ENCODE results near the gene SLAIN2. TPM values are rescaled to one million over a fixed set of nuclear protein-coding genes. Genes with fewer than 3 reads are reported as not detected.

SLAIN2 gene
- polyA plus RNA-seq, 3 donors = 13.9 to 24.1 (median 17.6) TPM

DNA sequence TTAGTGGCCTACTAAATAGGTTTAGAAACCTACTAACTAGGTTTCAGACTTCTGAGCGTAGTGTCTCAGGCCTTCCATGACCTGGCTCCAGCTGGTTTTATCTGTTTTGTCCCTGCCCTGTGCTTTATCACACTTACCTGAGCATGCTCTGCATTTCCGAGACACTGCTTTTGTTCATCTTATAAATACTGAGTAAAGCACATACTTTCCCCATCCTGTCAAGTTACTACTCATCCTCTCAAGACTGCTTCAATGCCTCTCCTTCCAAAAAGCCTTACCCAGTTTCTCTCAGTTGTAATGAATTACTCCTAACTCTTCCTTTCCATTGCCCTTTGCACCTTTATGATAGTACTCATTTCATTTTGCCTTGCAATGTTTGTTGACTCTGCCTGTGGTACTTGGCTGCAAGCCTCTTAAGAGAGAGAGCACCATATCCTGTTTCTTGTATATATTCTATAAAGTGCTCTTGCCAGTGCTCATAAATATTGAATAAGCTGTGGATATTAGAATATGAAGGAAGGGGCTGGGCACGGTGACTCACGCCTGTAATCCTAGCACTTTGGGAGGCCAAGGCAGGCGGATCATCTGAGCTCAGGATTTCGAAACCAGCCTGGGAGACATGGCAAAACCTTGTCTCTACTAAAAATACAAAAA is 34.4 kb downstream of the SLAIN2 start:
- H3K4me2 ChIP-seq (replicated peaks; ENCODE audit: extremely low read depth, low read length, poor library complexity, severe bottlenecking) = no peak overlapping the region
- peaks cover 10 to 11% of the 10 kb centered on the region in 2 donors for H3K36me3 ChIP-seq (replicated peaks in 1 of 2; ENCODE audit: control insufficient read depth in 1 of 2, insufficient read depth in 2 of 2, low read length in 2 of 2)
- TF ChIP-seq, protein P1, sequence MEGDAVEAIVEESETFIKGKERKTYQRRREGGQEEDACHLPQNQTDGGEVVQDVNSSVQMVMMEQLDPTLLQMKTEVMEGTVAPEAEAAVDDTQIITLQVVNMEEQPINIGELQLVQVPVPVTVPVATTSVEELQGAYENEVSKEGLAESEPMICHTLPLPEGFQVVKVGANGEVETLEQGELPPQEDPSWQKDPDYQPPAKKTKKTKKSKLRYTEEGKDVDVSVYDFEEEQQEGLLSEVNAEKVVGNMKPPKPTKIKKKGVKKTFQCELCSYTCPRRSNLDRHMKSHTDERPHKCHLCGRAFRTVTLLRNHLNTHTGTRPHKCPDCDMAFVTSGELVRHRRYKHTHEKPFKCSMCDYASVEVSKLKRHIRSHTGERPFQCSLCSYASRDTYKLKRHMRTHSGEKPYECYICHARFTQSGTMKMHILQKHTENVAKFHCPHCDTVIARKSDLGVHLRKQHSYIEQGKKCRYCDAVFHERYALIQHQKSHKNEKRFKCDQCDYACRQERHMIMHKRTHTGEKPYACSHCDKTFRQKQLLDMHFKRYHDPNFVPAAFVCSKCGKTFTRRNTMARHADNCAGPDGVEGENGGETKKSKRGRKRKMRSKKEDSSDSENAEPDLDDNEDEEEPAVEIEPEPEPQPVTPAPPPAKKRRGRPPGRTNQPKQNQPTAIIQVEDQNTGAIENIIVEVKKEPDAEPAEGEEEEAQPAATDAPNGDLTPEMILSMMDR (IDR thresholded peaks at IDR 0.05) = no peak
- H3K27me3 ChIP-seq (ENCODE audit: control insufficient read depth in 2 of 2, insufficient read depth in 2 of 2, low read length in 2 of 2) = no peaks in the 10 kb centered on the region
- H3K4me1 ChIP-seq (ENCODE audit: control insufficient read depth in 1 of 2, insufficient read depth in 2 of 2, low read length in 2 of 2) = peaks cover 10 to 28% of the 10 kb centered on the region in 2 donors
- peaks cover 32% of the 10 kb centered on the region for H3K4me1 Mint-ChIP-seq
- H2AFZ ChIP-seq (ENCODE audit: insufficient read depth, low read depth, low read length, poor library complexity, severe bottlenecking) = no peak overlapping the region
- no peak overlapping the region for H3K27ac ChIP-seq (ENCODE audit: low read depth in 1 of 2, low read length in 2 of 2)
- H3K9ac ChIP-seq (ENCODE audit: insufficient read depth, low read length, poor library complexity, severe bottlenecking) = no peak overlapping the region
- H3K36me3 Mint-ChIP-seq = peaks cover 10 to 27% of the 10 kb centered on the region in 2 donors
- H3K27me3 Mint-ChIP-seq (ENCODE audit: low read depth in 3 of 3) = peaks cover 0 to 2% (median 1%) of the 10 kb centered on the region in 3 donors
- peaks cover 69% of the 10 kb centered on the region for H4K20me1 ChIP-seq (ENCODE audit: insufficient read depth, low read length)
- peaks cover 0 to 2% (median 0%) of the 10 kb centered on the region in 7 donors for H3K9me3 Mint-ChIP-seq
- peak overlapping the region in 5 of 7 donors; percentile 23 to 85 (median 54) for H3K27ac Mint-ChIP-seq
- 93% methylated on average over 3 of the region's 6 CpGs for WGBS (ENCODE audit: insufficient coverage)
- H3K4me3 Mint-ChIP-seq = no peak overlapping the region
- H3K4me3 ChIP-seq (replicated peaks in 1 of 3; ENCODE audit: low read depth in 2 of 3, low read length in 3 of 3) = no peak overlapping the region
- no peaks in the 10 kb centered on the region for H3K9me3 ChIP-seq (replicated peaks in 1 of 2; ENCODE audit: control insufficient read depth in 1 of 2, insufficient read depth in 1 of 2, low read length in 2 of 2)
- peaks cover 11% of the 10 kb centered on the region for H3K79me2 ChIP-seq (ENCODE audit: insufficient read depth, low read length)
- intact Hi-C loops (cut with micrococcal nuclease) = no loop called here
- peak in 1 of 3 donors; percentile 4 for DNase-seq

DNA sequence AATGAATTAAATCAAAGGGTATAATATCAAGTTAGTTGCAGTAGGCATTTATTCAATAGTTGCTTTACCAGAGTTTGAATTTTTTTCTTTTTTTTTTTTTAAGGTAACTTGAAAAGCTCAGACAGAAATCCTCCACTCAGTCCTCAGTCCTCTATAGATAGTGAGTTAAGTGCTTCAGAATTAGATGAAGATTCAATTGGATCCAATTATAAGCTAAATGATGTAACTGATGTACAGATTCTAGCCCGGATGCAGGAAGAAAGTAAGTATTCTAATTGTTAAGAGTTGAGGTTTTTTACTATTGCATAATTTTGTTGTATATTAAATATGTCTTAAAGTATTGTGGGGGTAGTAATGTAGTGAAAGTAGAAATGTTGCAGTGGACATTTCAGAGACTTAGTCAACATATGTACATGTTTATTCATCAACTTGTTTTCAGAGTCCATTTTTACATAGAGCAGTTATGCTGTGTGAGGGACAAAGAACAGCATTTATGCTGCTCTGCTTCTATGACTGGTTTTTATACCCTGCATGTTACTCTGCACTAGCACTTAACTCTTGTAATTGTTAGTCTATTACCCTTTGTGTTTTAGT is 38.4 kb downstream of the SLAIN2 start:
- H4K20me1 ChIP-seq (ENCODE audit: insufficient read depth, low read length) = peaks cover 41% of the 10 kb centered on the region
- no peak overlapping the region for H3K9ac ChIP-seq (ENCODE audit: insufficient read depth, low read length, poor library complexity, severe bottlenecking)
- TF ChIP-seq, protein P1 (IDR thresholded peaks at IDR 0.05) = no peak
- no peaks in the 10 kb centered on the region for H3K9me3 ChIP-seq (replicated peaks in 1 of 2; ENCODE audit: control insufficient read depth in 1 of 2, insufficient read depth in 1 of 2, low read length in 2 of 2)
- H3K27me3 ChIP-seq (ENCODE audit: control insufficient read depth in 2 of 2, insufficient read depth in 2 of 2, low read length in 2 of 2) = no peaks in the 10 kb centered on the region
- no peak overlapping the region for H3K4me2 ChIP-seq (replicated peaks; ENCODE audit: extremely low read depth, low read length, poor library complexity, severe bottlenecking)
- H3K4me3 ChIP-seq (replicated peaks in 1 of 3; ENCODE audit: low read depth in 2 of 3, low read length in 3 of 3) = no peak overlapping the region
- Mint-ChIP-seq H3K4me3 (peak overlapping the region in 1 of 2 donors; percentile 24), H3K9me3 (peaks cover 0 to 2% (median 0%) of the 10 kb centered on the region in 7 donors), H3K4me1 (peaks cover 37% of the 10 kb centered on the region), H3K27me3 (ENCODE audit: low read depth in 3 of 3) (peaks cover 0 to 1% (median 0%) of the 10 kb centered on the region in 3 donors), H3K36me3 (peaks cover 20 to 26% of the 10 kb centered on the region in 2 donors), H3K27ac (peak overlapping the region in 4 of 7 donors; percentile 4 to 58 (median 28))
- peaks cover 10% of the 10 kb centered on the region for H3K79me2 ChIP-seq (ENCODE audit: insufficient read depth, low read length)
- intact Hi-C loops (cut with micrococcal nuclease) = no loop called here
- WGBS (ENCODE audit: insufficient coverage) = no CpG with 5 or more reads among the region's 1 CpG
- H3K4me1 ChIP-seq (ENCODE audit: control insufficient read depth in 1 of 2, insufficient read depth in 2 of 2, low read length in 2 of 2) = peaks cover 18 to 37% of the 10 kb centered on the region in 2 donors
- no peak overlapping the region for H2AFZ ChIP-seq (ENCODE audit: insufficient read depth, low read depth, low read length, poor library complexity, severe bottlenecking)
- no peak for DNase-seq
- H3K36me3 ChIP-seq (replicated peaks in 1 of 2; ENCODE audit: control insufficient read depth in 1 of 2, insufficient read depth in 2 of 2, low read length in 2 of 2) = peaks cover 26 to 31% of the 10 kb centered on the region in 2 donors
- peak overlapping the region in 1 of 2 donors; percentile 69 for H3K27ac ChIP-seq (ENCODE audit: low read depth in 1 of 2, low read length in 2 of 2)
